Bronchial epithelial cell (primary cell): Measurements from ENCODE around the gene EMP1. TPM values are rescaled to one million over a fixed set of nuclear protein-coding genes. Genes with fewer than 3 reads are reported as not detected.
"Not testable (repeated sequence)": the region's sequence is repeated elsewhere in the genome, so short reads cannot be mapped to it uniquely, and the experiment has no call there.

Experiments
- DNase-seq: peaks from one replicate; pipeline ENCODE4 v3.0.0-alpha.2; 2010; ENCODE audit warnings: low read depth
- FAIRE-seq: peaks from 2 replicates; lab custom pipeline; 2011; peaks lifted over from hg19 to GRCh38; lab: Jason Lieb, UNC
- H3K27me3 ChIP-seq: 2 replicates; pipeline ENCODE4 v1.5.1; 2011; ENCODE audit warnings: low read length; ENCODE audit not compliant: control insufficient read depth, insufficient read depth
- H3K36me3 ChIP-seq: 2 replicates; pipeline ENCODE4 v1.5.1; 2011; ENCODE audit warnings: low read length; ENCODE audit not compliant: control insufficient read depth, insufficient read depth
- H3K4me3 ChIP-seq: 2 replicates; pipeline ENCODE4 v1.5.1; 2011; ENCODE audit warnings: mild to moderate bottlenecking, low read depth, low read length, control low read depth
- total RNA-seq: library from RNA; depleted of rRNA; stranded (reverse); fragments of >200 nt; gene quantifications from 2 replicates; pipeline ENCODE4 v1.2.1, GENCODE V29; 2014
- TF ChIP-seq, protein P1 (sequence below): IDR thresholded peaks from 2 replicates; pipeline ENCODE4 v1.5.1; 2011; ENCODE audit warnings: mild to moderate bottlenecking, moderate library complexity, low read length, control low read depth, inconsistent platforms; ENCODE audit not compliant: insufficient read depth, severe bottlenecking

Gene EMP1
- total RNA-seq, 1 donor from 2014 or later, result 21.3 TPM

DNA sequence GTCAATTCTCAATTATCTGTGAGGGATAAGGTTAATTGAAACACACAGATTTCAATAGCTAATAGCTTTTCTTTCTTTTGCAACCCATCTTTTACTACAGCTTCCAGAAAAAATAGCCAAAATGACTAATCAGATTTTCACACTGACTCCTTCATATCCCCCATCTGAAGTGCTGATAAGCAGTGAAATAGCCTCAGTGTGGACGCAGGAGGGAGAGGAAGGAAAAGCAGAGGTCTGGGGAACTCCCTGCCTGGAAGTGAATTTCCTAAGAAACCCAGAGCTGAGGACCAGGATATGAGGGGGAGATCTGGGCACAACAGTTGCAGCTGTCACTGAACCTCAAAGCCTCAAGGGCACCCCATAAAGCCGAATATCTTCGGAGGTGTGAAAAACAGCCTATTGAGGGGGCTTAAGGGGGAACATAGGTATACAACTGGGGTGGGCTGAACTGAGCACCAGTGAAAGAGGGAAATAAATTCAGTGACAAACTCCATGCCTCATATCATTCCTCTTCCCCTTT is 60.9 kb downstream of the EMP1 start:
- DNase-seq (no peak), FAIRE-seq (no peak)
- no peaks in the 10 kb centered on the region for H3K27me3 ChIP-seq
- H3K36me3 ChIP-seq, result no peaks in the 10 kb centered on the region
- TF ChIP-seq, protein P1, sequence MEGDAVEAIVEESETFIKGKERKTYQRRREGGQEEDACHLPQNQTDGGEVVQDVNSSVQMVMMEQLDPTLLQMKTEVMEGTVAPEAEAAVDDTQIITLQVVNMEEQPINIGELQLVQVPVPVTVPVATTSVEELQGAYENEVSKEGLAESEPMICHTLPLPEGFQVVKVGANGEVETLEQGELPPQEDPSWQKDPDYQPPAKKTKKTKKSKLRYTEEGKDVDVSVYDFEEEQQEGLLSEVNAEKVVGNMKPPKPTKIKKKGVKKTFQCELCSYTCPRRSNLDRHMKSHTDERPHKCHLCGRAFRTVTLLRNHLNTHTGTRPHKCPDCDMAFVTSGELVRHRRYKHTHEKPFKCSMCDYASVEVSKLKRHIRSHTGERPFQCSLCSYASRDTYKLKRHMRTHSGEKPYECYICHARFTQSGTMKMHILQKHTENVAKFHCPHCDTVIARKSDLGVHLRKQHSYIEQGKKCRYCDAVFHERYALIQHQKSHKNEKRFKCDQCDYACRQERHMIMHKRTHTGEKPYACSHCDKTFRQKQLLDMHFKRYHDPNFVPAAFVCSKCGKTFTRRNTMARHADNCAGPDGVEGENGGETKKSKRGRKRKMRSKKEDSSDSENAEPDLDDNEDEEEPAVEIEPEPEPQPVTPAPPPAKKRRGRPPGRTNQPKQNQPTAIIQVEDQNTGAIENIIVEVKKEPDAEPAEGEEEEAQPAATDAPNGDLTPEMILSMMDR, result no peak
- no peak overlapping the region for H3K4me3 ChIP-seq

DNA sequence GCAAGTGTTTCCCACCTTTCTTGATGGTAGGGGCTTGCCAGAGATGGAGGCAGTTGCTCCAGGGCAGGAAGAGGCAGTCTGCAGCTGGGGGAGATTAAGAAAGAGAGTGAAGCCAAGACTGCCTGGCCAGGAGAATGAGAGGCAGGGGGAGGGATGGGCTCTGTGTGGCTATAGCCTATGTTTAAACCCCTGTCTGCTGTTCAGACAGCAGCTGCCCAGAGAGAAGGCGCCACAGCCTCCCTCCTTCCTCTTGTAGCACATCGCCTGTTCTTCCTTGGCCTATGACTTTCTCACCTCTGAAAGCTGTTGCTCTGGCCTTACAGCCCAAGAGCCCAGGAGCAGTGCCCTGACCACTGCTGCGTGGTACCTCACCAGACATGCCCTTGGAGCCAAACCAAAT is 61.7 kb downstream of the EMP1 start:
- TF ChIP-seq, protein P1, result no peak
- DNase-seq (no peak), FAIRE-seq (no peak)
- no peaks in the 10 kb centered on the region for H3K27me3 ChIP-seq
- H3K4me3 ChIP-seq, result no peak overlapping the region
- H3K36me3 ChIP-seq, result no peaks in the 10 kb centered on the region

DNA sequence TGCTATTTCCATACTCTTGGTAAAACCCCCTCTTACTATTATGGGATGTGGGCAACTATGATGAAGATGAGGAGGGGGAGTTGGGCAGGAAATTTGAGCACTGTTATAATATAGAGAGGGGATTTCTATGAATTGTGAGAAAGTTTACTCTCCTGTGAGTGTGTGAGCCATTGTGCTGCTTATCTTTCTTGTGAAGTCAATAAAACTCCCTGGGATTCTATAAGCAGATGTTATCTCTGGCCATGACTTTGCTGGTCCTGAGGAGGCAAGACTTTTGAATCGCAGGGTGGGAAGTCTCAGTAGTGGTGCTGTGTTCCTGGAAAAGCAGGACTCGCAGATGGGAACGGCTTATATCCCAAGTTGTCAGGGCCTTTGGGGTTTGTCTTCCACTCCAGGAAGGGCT is 62.2 kb downstream of the EMP1 start:
- no peaks in the 10 kb centered on the region for H3K27me3 ChIP-seq
- DNase-seq, result no peak
- TF ChIP-seq, protein P1, result no peak
- H3K36me3 ChIP-seq, result no peaks in the 10 kb centered on the region
- H3K4me3 ChIP-seq, result no peak overlapping the region
- FAIRE-seq, result no peak

DNA sequence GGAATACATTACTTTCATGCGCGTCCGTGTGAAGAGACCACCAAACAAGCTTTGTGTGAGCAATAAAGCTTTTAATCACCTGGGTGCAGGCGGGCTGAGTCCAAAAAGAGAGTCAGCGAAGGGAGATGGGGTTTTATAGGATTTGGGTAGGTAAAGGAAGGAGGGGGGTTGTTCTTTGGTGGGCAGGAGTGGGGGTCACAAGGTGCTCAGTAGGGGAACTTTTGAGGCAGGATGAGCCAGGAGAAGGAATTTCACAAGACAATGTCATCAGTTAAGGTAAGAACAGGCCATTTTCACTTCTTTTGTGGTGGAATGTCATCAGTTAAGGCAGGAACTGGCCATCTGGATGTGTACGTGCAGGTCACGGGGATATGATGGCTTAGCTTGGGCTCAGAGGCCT is 63.1 kb downstream of the EMP1 start:
- not testable (repeated sequence) for H3K36me3 ChIP-seq, H3K4me3 ChIP-seq, DNase-seq, H3K27me3 ChIP-seq, FAIRE-seq

DNA sequence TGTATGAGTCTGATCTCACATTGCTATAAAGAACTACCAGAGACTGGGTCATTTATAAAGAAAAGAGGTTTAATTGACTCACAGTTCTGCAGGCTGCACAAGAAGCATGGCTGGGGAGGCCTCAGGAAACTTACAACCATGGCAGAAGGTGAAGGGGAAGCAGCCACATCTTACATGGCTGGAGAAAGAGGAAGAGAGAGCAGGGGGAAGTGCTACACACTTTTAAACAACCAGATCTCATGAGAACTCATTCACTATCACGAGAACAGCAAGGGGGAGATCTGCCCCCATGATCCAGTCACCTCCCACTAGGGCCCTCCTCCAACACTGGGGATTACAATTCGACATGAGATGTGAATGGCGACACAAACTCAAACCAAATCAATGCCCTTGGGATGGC is 71.3 kb downstream of the EMP1 start:
- not testable (repeated sequence) for H3K27me3 ChIP-seq, H3K36me3 ChIP-seq, FAIRE-seq, DNase-seq, H3K4me3 ChIP-seq

DNA sequence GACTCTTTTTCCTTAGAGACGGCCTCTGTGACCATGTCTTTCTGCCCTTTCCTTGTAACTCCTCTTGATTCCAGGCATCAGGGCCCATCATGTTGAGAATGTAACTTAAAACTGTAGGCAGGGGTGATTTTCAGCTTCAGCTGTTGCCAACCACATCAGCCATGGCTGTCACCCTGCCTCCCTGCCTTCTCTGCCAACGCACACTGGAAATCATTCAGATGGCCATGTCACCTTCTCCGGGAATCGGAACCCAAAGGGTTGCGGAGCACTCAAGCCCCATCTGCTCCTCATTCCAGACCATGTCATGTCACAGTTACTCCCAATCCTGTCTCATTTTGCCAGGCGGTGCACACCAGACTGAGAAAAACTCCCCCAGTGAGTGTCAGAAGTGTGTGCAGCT is 72.1 kb downstream of the EMP1 start:
- Histone ChIP-seq H3K36me3 (no peaks in the 10 kb centered on the region), H3K27me3 (peaks cover 1% of the 10 kb centered on the region), H3K4me3 (no peak overlapping the region)
- TF ChIP-seq, protein P1, result no peak
- no peak for FAIRE-seq
- no peak for DNase-seq

Other genes starting within 250 kb of the EMP1 start
- gene GPRC5D, start 244.6 kb upstream of the EMP1 start, total RNA-seq, result 0.77 TPM in 1 of 2 replicates, not detected in the other
- 4.2 and 6.1 TPM in 2 replicates for gene HEBP1, start 196.5 kb upstream of the EMP1 start, total RNA-seq
- 2.4 and 3.7 TPM in 2 replicates for gene FAM234B, start 152.3 kb upstream of the EMP1 start, total RNA-seq
- gene GSG1, start 93.1 kb upstream of the EMP1 start, total RNA-seq, result not detected in 2 replicates